CD4-positive, alpha-beta T cell (primary cell): ENCODE measurements around the gene SH2D1B. TPM values are rescaled to one million over a fixed set of nuclear protein-coding genes. Genes with fewer than 3 reads are reported as not detected.
"Not testable (repeated sequence)": the region's sequence is repeated elsewhere in the genome, so short reads cannot be mapped to it uniquely, and the experiment has no call there.

Experiments used
- ATAC-seq: fragments of 200-7000 bp; cut with Tn5 transposase; one replicate; pipeline ENCODE4 v1.10.0; 2022; ENCODE audit warnings: mild to moderate bottlenecking; ENCODE audit not compliant: poor library complexity
- CTCF ChIA-PET: fragments of 350-600 bp; sonication (Branson Sonifier 250); formaldehyde crosslinking; loops from one replicate; lab custom pipeline; 2021; ENCODE audit warnings: antibody characterized with exemption, inconsistent platforms; lab: Charles Lee
- POLR2A ChIA-PET: fragments of 350-600 bp; sonication (Branson Sonifier 250); formaldehyde crosslinking; loops from one replicate; lab custom pipeline; 2021; ENCODE audit warnings: antibody characterized with exemption, inconsistent platforms; lab: Charles Lee
- DNase-seq, 14 experiments: peaks; one replicate each; pipeline ENCODE4 v3.0.0-alpha.2; 2013 to 2020; ENCODE audit warnings: mixed read lengths in 2 of 14
- H3K27ac ChIP-seq, 2 donors: one replicate each; pipeline versions ENCODE4 v1.5.1 to v1.7.0; 2013; ENCODE audit warnings: low read length in 2 of 2, low read depth in 1 of 2, mild to moderate bottlenecking in 1 of 2
- H3K27me3 ChIP-seq, 2 experiments: 1 replicate in 1 of 2; 2 replicates in 1 of 2; pipeline versions ENCODE4 v1.6.1 to v1.7.0; 2013; ENCODE audit warnings: low read length in 2 of 2, control low read depth in 1 of 2, mild to moderate bottlenecking in 1 of 2, moderate library complexity in 1 of 2; ENCODE audit not compliant: insufficient read depth in 2 of 2, control insufficient read depth in 1 of 2
- H3K36me3 ChIP-seq: one replicate; pipeline ENCODE4 v1.6.1; 2013; ENCODE audit warnings: low read length, control low read depth; ENCODE audit not compliant: insufficient read depth
- H3K4me1 ChIP-seq: one replicate; pipeline ENCODE4 v1.6.1; 2013; ENCODE audit warnings: low read length, control low read depth; ENCODE audit not compliant: insufficient read depth
- H3K4me3 ChIP-seq: one replicate; pipeline ENCODE4 v1.5.1; 2013; ENCODE audit warnings: mild to moderate bottlenecking, low read length, moderate library complexity
- H3K9me3 ChIP-seq, 2 experiments: 1 replicate in 1 of 2; 2 replicates in 1 of 2; pipeline versions ENCODE4 v1.6.1 to v1.7.0; 2013; ENCODE audit warnings: low read length in 2 of 2, mild to moderate bottlenecking in 2 of 2, control low read depth in 1 of 2, moderate library complexity in 1 of 2; ENCODE audit not compliant: control insufficient read depth in 1 of 2, insufficient read depth in 1 of 2
- H3K27ac Mint-ChIP-seq: one replicate; pipeline ENCODE4 v1.8.0; 2020; ENCODE audit warnings: mixed read lengths
- H3K27me3 Mint-ChIP-seq: one replicate; pipeline ENCODE4 v1.8.0; 2021; ENCODE audit warnings: mixed read lengths
- H3K36me3 Mint-ChIP-seq: one replicate; pipeline ENCODE4 v1.8.0; 2021; ENCODE audit warnings: low read depth, mixed read lengths
- H3K4me1 Mint-ChIP-seq: one replicate; pipeline ENCODE4 v1.8.0; 2021; ENCODE audit warnings: low read depth, mixed read lengths
- H3K4me3 Mint-ChIP-seq: one replicate; pipeline ENCODE4 v1.8.0; 2020; ENCODE audit warnings: mild to moderate bottlenecking, mixed read lengths
- H3K9me3 Mint-ChIP-seq: one replicate; pipeline ENCODE4 v1.8.0; 2020; ENCODE audit warnings: mixed read lengths
- intact Hi-C, 2 experiments: fragments of 100-400 bp; cut with DNase I in 1 of 2; cut with micrococcal nuclease in 1 of 2; formaldehyde crosslinking; loops; one replicate each; pipeline versions ENCODE4 v1.15.1 to v1.9.0; 2023 to 2025; cut with DNase I, micrococcal nuclease
- total RNA-seq, 174 experiments: library from RNA in 2 of 174; stranded (reverse) in 2 of 174; gene quantifications; one replicate each; pipeline ENCODE4 v1.2.3 and lab custom pipeline; 2021 to 2026
- TF ChIP-seq, protein P1 (sequence below): fragments of 200-600 bp; IDR thresholded peaks from one replicate; pipeline ENCODE4 v1.8.0; 2022; ENCODE audit warnings: antibody characterized with exemption, mild to moderate bottlenecking

SH2D1B gene
- total RNA-seq, 2 experiments from 2014 or later: not detected

DNA sequence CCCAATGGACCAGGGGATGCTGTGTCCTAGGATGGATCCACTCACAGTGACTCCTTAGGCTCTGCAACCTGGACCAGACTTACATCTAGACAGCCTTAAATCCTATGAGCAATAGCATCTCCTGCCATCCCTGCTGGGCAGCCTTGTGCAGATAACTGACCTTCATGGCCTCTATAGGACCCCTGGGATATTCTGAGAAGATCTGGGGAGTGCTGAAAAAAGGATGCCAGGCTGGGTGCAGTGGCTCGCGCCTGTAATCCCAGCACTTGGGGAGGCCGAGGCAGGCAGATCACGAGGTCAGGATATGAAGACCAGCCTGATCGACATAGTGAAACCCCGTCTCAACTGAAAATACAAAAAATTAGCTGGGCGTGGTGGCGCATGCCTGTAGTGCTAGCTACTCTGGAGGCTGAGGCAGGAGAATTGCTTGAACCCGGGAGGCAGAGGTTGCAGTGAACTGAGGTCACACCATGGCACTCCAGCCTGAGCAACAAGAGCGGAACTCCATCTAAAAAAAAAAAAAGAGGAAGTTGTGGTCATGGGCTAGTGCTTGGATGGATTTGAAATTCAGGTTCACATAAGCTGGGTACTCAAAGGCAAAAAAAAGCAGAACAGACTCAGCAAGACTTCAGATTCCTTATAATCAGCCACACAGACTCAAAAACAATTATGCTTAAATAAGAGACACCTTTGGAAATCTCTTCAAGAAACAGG lies 10.9 kb upstream of the SH2D1B start:
- intact Hi-C loops: no loop called here
- Mint-ChIP-seq H3K9me3 (no peaks in the 10 kb centered on the region), H3K4me1 (no peaks in the 10 kb centered on the region), H3K27me3 (peaks cover 41% of the 10 kb centered on the region), H3K27ac (no peak overlapping the region), H3K4me3 (no peak overlapping the region), H3K36me3 (no peaks in the 10 kb centered on the region)
- POLR2A ChIA-PET: no interaction called here
- Histone ChIP-seq H3K4me1 (no peaks in the 10 kb centered on the region), H3K9me3 (no peaks in the 10 kb centered on the region), H3K4me3 (no peak overlapping the region), H3K27me3 (peaks cover 7 to 15% of the 10 kb centered on the region in 2 experiments), H3K27ac (no peak overlapping the region), H3K36me3 (no peaks in the 10 kb centered on the region)
- CTCF ChIA-PET: no interaction called here
- peak in 2 of 14 experiments; percentile 25 to 46 for DNase-seq
- ATAC-seq: no peak
- TF ChIP-seq, protein P1, sequence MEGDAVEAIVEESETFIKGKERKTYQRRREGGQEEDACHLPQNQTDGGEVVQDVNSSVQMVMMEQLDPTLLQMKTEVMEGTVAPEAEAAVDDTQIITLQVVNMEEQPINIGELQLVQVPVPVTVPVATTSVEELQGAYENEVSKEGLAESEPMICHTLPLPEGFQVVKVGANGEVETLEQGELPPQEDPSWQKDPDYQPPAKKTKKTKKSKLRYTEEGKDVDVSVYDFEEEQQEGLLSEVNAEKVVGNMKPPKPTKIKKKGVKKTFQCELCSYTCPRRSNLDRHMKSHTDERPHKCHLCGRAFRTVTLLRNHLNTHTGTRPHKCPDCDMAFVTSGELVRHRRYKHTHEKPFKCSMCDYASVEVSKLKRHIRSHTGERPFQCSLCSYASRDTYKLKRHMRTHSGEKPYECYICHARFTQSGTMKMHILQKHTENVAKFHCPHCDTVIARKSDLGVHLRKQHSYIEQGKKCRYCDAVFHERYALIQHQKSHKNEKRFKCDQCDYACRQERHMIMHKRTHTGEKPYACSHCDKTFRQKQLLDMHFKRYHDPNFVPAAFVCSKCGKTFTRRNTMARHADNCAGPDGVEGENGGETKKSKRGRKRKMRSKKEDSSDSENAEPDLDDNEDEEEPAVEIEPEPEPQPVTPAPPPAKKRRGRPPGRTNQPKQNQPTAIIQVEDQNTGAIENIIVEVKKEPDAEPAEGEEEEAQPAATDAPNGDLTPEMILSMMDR: no peak

DNA sequence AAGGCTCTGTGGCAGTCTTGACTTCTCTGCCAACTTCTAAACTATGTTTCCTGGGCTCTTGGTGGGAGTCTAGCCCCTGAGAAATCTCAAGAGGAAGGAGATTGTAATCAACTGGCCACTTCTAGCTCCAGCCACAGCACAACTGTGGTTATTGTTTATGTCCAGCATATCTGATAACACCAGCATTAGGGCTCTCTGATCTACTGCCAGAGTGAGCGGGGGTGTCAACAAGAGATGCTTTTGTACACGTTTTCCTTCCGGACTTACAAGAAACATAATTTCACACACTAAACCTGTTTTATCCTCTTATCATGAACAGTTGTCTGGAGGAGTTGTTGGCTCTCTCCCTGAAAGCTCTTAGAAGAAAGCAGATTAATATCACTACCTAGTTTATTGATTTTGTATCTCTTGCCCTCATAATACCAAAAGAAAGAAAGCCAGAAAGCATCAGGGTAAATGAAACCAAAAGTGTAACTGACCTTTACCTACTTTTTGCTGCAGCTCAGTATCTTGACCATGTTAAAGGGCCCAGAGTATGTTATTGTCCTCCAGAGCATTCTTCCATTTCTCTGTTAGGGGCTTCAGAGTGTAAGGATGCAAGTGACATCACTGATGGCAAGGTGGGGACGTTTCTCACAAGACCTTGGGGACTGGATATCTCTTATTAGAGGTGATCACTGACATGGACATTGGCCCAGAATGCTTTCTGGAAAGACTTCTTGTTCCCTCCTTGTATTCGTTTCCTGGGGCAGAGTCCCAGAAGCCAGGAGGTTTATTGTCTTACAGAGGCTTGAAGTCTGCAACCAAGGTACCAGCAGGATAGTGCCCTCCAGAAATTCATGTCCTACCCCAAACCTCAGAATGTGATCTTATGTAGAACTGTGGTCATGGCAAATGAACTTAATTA lies 9.6 kb upstream of the SH2D1B start:
- Mint-ChIP-seq H3K27me3 (peaks cover 54% of the 10 kb centered on the region), H3K36me3 (no peaks in the 10 kb centered on the region), H3K9me3 (no peaks in the 10 kb centered on the region), H3K4me1 (no peaks in the 10 kb centered on the region), H3K27ac (no peak overlapping the region), H3K4me3 (no peak overlapping the region)
- Histone ChIP-seq H3K4me3 (no peak overlapping the region), H3K4me1 (no peaks in the 10 kb centered on the region), H3K27ac (no peak overlapping the region), H3K27me3 (peaks cover 7 to 15% of the 10 kb centered on the region in 2 experiments), H3K36me3 (no peaks in the 10 kb centered on the region), H3K9me3 (no peaks in the 10 kb centered on the region)
- DNase-seq (no peak), ATAC-seq (no peak)
- ChIA-PET POLR2A (no interaction called here), CTCF (no interaction called here)
- TF ChIP-seq, protein P1: no peak
- intact Hi-C loops: no loop called here

DNA sequence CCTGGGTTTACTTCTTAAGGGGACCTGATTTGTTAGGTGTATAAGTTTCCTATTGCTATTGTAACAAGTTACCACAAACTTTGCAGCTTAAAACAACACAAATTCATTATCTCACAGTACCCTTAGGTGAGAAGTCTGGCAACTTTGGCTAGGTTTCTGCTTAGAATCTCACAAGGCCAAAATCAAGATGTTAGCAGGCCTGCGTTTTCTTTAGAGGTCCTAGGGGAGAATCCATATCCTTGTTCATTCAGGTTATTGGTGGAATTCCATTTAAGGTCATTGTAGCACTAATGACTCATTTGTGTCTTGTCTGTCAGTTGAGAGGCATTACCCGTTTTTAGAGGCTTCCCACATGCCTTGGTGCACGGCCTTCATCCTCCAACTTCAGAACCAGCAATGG lies 8.2 kb upstream of the SH2D1B start:
- TF ChIP-seq, protein P1: no peak
- Histone ChIP-seq H3K27ac (no peak overlapping the region), H3K4me1 (no peaks in the 10 kb centered on the region), H3K9me3 (no peaks in the 10 kb centered on the region), H3K27me3 (peaks cover 7 to 15% of the 10 kb centered on the region in 2 experiments), H3K4me3 (no peak overlapping the region), H3K36me3 (no peaks in the 10 kb centered on the region)
- ATAC-seq (no peak), DNase-seq (no peak)
- CTCF ChIA-PET: no interaction called here
- no peak overlapping the region for H3K27ac Mint-ChIP-seq
- intact Hi-C loops: no loop called here
- H3K4me1 Mint-ChIP-seq: no peaks in the 10 kb centered on the region
- no peaks in the 10 kb centered on the region for H3K36me3 Mint-ChIP-seq
- H3K27me3 Mint-ChIP-seq: peaks cover 65% of the 10 kb centered on the region
- no peaks in the 10 kb centered on the region for H3K9me3 Mint-ChIP-seq
- H3K4me3 Mint-ChIP-seq: no peak overlapping the region
- POLR2A ChIA-PET: no interaction called here

GRCh38 chr1:162419450-162419931 lies 7.6 kb upstream of the SH2D1B start:
- CTCF ChIA-PET, H3K36me3 ChIP-seq, H3K4me3 Mint-ChIP-seq, H3K9me3 Mint-ChIP-seq, H3K27ac ChIP-seq, intact Hi-C loops, H3K4me1 ChIP-seq, DNase-seq, H3K4me1 Mint-ChIP-seq, H3K9me3 ChIP-seq, POLR2A ChIA-PET, H3K36me3 Mint-ChIP-seq, H3K4me3 ChIP-seq, ATAC-seq, H3K27ac Mint-ChIP-seq: not testable (repeated sequence)
- H3K27me3 ChIP-seq: peaks cover 7 to 15% of the 10 kb centered on the region in 2 experiments
- H3K27me3 Mint-ChIP-seq: peaks cover 66% of the 10 kb centered on the region

- ATAC-seq, POLR2A ChIA-PET, CTCF ChIA-PET, DNase-seq, H3K4me1 ChIP-seq, H3K27ac ChIP-seq, H3K4me3 Mint-ChIP-seq, intact Hi-C loops, H3K36me3 Mint-ChIP-seq, H3K27ac Mint-ChIP-seq, H3K9me3 Mint-ChIP-seq, H3K9me3 ChIP-seq, H3K4me3 ChIP-seq, H3K36me3 ChIP-seq, H3K4me1 Mint-ChIP-seq: not testable (repeated sequence)
- H3K27me3 ChIP-seq: peaks cover 7 to 15% of the 10 kb centered on the region in 2 experiments
- H3K27me3 Mint-ChIP-seq: peaks cover 62% of the 10 kb centered on the region
These were observed 6.6 kb upstream of the SH2D1B start for GRCh38 chr1:162418584-162418983.
